Head of caudate nucleus (tissue), 42 donors: ENCODE results near the gene SLC12A8.

Experiments used
- DNase-seq, 42 donors: peaks; one replicate each; pipeline versions ENCODE4 v3.0.0 to v3.0.0-alpha.2; 2020 to 2021; ENCODE audit warnings: mixed read lengths in 7 of 42
- intact Hi-C: fragments of 100-400 bp; cut with DNase I; formaldehyde crosslinking; loops from one replicate; pipeline ENCODE4 v1.15.0; 2022

SLC12A8 gene, protein sequence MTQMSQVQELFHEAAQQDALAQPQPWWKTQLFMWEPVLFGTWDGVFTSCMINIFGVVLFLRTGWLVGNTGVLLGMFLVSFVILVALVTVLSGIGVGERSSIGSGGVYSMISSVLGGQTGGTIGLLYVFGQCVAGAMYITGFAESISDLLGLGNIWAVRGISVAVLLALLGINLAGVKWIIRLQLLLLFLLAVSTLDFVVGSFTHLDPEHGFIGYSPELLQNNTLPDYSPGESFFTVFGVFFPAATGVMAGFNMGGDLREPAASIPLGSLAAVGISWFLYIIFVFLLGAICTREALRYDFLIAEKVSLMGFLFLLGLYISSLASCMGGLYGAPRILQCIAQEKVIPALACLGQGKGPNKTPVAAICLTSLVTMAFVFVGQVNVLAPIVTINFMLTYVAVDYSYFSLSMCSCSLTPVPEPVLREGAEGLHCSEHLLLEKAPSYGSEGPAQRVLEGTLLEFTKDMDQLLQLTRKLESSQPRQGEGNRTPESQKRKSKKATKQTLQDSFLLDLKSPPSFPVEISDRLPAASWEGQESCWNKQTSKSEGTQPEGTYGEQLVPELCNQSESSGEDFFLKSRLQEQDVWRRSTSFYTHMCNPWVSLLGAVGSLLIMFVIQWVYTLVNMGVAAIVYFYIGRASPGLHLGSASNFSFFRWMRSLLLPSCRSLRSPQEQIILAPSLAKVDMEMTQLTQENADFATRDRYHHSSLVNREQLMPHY

DNA sequence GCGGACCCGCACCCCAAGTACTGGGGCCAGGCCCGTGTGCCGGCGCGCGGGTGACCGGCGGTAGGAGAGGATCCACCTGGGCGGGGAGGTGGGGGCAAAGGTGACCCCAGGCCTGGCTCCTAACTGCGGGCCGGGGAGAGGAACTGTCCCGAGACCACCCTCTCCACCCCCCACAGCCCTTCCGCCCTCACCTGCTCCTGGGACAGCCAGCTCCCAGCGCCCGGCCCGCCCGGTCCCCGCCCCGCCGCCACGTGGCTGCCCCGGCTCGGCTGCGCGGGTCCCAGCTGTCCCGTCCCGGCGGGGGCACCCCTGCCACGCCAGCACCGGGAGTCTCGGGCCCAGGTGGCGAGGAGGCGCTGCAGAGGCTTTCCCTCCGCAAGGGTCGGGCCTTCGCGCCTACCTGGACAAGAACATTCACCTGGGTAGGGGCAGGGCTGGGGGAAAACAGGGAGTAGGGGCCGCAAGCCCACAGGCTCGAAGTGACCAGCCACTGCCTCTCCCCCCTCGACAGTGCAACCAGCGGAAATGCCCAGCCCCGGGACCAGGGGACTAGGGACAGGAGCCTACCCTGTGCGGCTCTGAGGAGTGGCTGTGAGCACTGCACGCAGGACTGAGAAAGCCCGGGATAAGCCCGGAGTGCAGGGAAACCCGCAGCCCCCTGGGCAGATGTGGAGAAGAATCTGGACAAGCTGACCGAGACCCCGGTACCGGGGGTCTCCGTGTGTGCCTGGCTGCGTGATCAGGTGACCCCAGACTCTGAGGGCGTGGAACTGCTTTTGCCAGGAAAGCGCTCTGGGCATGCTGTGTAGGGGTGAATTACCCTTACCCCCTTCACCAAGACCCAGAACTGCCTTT, at the start of gene SLC12A8:
Gene SLC12A8, minus strand, starts transcription at position 240 of the 855 bp plus-strand sequence. CDS start 1,399 bp downstream, outside the sequence.
- peak in 2 of 42 donors; percentile 12 to 45 for DNase-seq
- intact Hi-C loops, result no loop called here

DNA sequence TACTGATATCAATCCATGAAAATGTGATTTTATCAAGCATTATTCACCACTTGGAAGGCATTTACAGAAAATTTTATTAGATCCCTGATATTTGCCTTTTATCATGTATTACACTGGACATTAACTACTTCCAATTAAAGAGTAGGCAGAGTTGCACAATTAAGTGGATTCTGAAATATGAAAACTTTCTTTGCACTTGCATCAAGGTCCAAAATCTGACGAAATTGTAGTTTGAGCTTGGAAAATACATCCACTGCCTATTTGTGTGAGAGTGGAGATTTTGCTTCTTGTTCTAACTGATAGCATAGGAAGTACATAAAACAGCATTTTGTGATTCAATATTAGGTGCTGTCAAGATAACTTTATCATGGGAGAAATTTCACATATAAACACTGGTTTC, 49.6 kb upstream of the SLC12A8 start:
- no peak for DNase-seq
- intact Hi-C loops, result no loop called here

DNA sequence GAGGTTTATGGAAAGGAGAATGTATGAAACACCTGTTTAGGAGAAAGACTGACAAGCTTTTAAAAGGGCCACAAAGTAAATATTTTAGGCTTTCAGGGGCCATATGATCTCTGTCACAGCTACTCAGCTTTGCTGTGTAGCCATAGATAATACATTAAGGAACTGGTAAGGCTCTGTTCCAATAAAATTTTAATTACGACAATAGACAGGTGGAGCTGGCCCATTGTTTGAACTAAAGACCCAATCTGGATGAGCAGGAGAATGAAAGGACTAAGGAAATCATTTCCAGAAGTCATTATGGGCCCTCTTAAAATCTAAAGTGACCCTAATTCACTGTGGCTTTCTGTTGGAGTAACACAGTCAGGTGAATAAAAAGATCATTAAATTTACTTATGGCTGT, 48.5 kb upstream of the SLC12A8 start:
- intact Hi-C loops, result no loop called here
- no peak for DNase-seq

DNA sequence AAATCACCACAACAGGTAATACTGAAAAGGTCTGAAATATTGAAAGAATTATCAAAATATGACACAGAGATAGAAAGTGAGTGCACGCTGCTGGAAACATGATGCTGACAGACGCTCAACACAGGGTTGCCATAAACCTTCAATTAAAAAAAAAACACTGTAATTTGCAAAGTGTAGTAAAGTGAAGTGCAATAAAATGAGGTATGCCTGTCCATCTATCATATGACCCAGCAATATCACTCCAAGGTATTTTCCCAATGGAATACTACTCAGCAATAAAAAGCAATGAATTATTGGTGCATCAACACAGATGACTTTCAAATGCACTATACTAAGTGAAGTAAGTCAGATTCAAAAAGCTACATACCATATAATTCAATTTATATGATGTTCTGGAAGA, 47.6 kb upstream of the SLC12A8 start:
- intact Hi-C loops, result no loop called here
- no peak for DNase-seq

DNA sequence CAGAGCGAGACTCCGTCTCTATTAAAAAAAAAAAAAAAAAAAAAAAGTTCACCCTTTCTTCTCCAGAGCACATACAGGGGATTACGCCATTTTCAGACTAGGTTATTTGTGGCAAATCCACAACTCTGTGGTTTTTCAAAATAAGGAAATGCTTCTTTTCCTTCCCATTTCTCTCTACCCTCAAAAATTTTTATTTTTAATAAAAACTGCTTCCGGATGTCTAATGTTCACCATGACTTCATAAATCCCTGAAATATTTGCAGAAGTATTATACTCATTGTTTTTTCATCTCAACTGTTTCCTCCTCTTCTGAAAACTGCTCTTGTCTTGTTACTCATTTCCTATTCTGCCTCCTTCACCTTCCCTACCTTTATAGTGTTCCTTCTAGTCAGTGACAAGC, 45.0 kb upstream of the SLC12A8 start:
- DNase-seq, result no peak
- intact Hi-C loops, result no loop called here

DNA sequence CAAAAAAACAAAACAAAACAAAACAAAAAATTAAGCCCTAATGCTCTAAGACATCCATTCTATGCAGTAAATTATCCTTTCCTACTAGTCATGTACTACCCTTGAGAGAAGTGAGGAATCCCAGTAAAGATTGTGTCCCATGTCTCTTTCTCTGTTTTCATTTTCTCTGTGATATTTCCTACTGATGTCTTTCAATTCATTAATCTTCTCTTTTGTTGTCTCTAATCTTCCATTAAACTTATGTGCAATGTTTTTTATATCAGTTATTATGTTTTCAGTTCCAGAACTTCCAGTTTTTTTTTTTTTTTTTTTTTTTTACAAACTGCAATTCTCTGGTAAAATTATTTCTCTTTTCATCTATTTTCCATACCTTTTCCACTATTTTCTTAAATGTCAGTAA, 44.1 kb upstream of the SLC12A8 start:
- intact Hi-C loops, result no loop called here
- no peak for DNase-seq

DNA sequence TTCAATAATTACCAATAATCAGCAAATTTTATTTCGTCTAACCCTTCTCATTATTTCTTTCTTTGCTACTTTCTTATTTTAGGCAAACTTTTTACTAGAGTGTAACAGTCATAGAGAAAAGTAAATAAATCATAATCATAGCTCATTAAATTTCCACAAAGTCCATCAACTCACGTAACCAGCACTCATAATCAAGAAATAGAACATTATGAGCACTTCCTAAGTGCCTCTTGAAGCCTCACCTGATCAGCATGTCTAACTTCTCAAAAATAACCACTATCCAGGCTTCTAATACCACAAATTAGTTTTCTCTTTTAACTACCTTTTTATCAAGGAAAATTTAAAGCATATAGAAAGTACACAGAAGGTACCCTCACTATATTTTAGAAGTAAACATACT, 38.4 kb upstream of the SLC12A8 start:
- intact Hi-C loops, result no loop called here
- no peak for DNase-seq

DNA sequence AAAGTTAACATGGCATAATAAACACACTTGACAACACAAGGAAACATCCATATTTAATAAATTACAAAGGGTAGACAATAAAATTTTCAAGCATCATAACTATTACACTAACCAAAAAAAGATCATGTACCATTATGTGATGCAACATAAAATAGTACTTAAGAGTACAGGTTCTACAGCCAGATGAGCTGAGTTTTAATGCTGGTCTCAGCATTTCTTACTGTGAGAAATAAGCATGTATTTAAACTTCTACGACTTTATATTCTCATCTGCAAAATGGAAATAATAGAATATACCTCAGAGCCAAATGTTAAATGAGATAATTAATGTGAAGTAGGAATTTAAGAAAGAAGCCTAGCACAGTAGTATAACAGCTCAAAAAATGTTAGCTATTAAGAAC, 33.7 kb upstream of the SLC12A8 start:
- DNase-seq, result no peak
- intact Hi-C loops, result no loop called here

DNA sequence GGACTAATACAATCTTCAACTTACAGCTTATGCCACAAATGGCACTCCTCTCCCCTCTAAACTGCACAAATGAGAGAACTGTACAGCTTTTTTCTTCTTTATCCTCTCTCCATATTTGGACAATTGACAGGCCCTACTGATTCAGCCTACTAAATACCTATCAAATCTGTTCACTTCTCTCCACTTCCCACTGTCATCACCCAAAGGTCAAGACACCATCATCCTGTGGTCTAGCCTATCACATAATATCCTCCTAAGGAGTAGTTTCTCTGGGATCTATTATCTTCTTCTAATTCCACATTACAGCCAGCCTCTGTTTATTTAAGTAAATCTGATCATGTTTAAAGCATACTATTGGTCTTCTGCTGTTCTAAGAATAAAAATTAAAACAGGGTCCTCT, 33.0 kb upstream of the SLC12A8 start:
- intact Hi-C loops, result no loop called here
- no peak for DNase-seq

DNA sequence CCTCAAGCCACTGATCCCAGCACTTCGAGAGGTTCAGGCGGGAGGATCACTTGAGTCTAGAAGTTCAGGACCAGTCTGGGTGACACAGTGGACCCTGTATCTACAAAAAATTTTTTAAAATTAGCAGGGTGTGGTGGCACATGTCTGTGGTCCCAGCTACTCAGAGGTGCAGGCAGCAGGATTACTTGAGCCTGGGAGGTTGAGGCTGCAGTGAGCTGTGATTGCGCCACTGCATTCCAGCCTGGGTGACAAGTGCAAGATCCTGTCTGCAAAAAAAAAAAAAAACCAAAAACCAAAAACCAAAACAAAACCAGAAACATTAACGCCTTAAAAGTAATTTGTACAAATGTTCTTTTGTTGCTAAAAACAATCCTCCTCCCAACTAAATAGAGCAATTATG, 27.9 kb upstream of the SLC12A8 start:
- intact Hi-C loops, result no loop called here
- no peak for DNase-seq

DNA sequence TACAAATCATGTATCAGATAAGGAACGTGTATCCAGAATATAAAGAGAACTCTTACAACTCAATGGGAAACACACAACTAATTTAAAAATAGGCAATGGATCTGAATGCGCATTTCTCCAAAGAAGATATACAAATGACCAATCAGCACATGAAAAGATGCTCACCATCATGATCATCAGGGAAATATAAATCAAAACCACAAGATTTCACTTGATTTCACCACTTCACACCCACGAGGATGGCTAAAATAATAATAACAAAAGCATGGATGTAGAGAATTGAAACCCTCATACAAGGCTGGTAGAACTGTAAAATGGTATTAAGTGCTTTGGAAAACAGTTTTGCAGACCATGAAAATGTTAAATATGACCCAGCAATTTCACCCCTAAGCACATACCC, 26.7 kb upstream of the SLC12A8 start:
- no peak for DNase-seq
- intact Hi-C loops, result loop anchor here (10.0 kb wide), 1 partner anchor 54 kb away; no protein-coding TSS in a partner anchor

DNA sequence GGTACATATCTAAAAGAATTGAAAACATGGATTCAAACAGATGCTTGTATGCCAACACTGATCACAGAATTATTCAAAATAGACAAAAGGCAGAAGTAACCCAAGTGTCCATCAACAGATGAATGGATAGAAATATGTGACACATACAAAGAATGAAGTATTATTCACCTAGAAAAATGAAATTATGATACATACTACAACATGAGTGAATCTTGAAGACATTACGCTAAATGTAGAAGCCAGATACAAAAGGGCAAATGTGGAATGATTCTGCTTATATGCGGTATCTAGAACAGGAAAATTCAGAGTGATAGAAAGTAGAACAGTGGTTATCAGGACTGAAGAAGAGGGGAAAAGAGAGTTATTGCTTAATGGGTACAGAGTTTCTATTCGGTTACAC, 26.2 kb upstream of the SLC12A8 start:
- DNase-seq, result no peak
- intact Hi-C loops, result loop anchor here (10.0 kb wide), 1 partner anchor 54 kb away; no protein-coding TSS in a partner anchor

DNA sequence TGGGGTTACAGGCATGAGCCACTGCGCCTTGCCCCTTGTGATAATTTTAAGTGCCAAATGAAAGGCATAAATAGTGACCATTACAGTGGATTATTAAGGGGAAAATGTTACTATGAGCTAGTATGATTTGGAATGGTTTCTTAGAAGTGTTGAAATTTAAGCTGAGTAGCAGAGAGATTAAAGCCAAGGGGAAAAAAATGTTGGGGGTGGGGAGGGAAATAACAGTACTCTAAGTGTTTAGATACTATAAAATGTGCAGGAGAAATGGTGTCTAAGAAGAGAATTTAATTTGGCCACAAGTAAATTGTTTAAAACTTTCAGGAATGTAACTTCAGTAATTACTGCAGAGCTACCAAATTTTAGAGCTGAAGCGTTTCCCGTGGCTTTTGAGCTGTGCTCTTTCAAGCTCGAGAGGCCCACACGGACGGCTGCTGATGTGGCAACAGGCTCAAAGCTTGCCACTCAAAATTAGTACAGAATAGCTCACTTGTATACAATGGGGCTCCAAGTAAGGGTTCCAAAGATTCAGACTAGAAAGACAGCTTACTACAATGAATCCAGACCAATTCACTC, 23.9 kb upstream of the SLC12A8 start:
- no peak for DNase-seq

DNA sequence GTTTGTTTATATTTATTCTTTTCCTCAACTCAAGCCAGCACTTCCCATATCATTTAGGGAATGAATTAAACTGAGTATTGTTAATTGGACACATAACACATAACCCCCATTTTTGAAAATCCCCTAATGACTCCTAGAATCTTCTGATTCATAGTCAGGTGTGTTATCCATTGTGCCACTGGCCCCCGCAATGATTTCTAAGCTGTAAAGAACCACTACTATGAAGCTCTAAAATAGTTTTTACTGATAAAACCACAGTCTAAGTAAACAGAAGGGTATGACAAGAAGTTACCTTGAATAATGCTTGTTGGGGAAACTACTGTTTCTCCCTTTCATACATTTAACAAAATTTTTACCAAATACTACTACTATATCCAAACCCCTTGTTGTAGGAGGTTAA, 22.3 kb upstream of the SLC12A8 start:
- DNase-seq, result no peak
- intact Hi-C loops, result loop anchor here (10.0 kb wide), 1 partner anchor 50 kb away; no protein-coding TSS in a partner anchor

More for the DNA sequence above, 23.9 kb upstream of the SLC12A8 start:
- intact Hi-C loops, result loop anchor here (10.0 kb wide), 1 partner anchor 52 kb away; no protein-coding TSS in a partner anchor

DNA sequence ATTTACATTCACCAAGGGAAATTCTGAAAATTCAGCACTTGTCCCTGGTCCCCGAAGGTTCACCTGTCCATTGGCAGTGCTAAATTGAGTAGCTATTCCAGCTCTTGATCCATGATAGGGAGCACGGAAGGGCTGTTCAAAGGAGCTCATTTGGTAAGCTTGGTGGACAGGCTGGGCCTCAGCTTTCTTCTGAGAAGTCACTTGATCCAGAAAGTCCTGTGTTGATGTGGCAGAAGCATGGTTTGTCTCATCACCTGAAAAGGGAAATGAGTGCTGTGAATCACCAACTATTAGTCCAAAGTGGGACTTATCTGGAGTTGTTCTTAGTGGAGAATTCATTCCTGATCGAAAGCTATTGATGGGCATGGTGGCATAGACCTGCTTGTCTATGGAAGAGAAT, 19.9 kb upstream of the SLC12A8 start:
- DNase-seq, result no peak
- intact Hi-C loops, result loop anchor here (10.0 kb wide), 1 partner anchor 48 kb away; no protein-coding TSS in a partner anchor

DNA sequence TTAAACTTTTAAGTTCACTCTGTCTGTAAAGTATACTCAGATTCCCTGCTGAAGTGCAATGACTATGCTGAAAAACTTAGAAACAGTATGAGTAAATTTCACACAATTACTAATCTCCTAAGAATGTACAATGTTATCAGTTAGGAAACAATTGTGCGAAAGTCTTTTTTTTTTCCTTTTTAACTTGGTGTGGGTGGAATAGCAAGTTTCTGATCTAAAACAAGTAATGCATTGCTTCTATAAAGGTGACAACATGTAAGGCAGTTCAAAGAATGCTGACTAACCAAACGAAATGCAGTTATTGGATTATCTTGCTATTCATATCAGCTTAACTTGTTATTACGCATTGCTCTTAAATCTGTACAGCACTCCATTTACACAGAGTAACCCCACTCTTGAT, 19.3 kb upstream of the SLC12A8 start:
- DNase-seq, result no peak
- intact Hi-C loops, result loop anchor here (10.0 kb wide), 1 partner anchor 47 kb away; no protein-coding TSS in a partner anchor

DNA sequence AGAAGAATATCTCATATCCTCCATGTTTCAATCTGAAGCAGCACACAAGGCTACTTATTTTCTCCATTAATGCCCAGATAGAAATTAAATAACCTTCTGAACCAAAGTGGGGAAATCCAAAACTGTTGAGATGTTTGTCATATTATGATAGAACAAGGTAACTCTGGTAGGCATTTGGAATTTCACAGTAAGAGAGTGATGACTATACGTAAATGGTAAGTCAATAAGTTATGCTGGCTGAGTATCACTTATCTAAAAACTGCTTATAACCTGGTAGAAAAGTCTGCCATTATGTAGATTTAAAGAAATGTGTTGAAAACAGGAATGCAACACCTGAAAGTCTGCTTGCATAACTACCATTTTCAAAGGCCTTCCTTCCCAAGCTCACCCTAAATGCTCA, 17.2 kb upstream of the SLC12A8 start:
- intact Hi-C loops, result loop anchor here (10.0 kb wide), 1 partner anchor 45 kb away; no protein-coding TSS in a partner anchor
- DNase-seq, result no peak

DNA sequence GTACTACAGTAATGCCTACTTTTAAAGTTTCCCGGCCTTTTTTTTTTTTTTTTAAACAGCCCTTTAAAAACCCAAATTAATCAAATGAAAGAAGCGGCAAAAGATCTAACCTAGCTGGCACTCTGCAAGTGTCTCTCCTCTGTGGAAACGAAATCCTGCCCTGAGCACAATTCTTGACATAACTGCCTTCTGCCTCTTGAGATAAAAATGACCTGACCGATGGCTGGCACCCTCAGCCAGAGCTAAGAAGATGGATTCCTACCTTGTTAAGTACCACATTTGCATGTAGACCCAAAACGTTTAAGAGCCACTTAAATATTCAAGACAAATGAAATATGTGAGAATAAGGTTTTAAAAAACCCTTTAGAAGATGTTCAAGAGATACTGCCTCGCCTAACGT, 16.6 kb upstream of the SLC12A8 start:
- intact Hi-C loops, result no loop called here
- DNase-seq, result no peak

DNA sequence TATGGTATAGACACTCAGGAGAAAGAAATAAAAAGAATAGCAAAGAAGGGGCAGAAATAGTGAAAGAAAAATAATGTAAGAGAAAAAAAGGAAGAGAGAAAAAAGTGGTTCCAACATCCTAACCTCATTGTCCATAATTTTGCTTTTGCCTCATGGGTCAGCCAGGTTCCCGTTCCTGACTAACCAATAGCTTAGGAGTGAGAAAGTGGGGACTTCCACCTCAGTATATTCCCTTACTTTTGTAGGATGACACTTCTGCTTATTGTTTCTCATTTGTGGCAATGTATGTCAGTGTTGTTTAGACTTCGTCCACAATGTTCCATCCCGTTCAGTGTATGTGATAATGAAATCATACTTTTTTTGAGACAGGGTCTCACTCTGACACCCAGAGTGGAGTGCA, 9.3 kb upstream of the SLC12A8 start:
- intact Hi-C loops, result no loop called here
- no peak for DNase-seq
